ENCODE data around the gene ADM. TPM values are rescaled to one million over a fixed set of nuclear protein-coding genes. Genes with fewer than 3 reads are reported as not detected.

Gene ADM
- total RNA-seq, 1 experiment from 2014 or later = 16.3 TPM

- no peak for DNase-seq (ENCODE audit: low read depth)
Measured at GRCh38 chr11:10289765-10290380, 15.0 kb upstream of the ADM start.

DNA sequence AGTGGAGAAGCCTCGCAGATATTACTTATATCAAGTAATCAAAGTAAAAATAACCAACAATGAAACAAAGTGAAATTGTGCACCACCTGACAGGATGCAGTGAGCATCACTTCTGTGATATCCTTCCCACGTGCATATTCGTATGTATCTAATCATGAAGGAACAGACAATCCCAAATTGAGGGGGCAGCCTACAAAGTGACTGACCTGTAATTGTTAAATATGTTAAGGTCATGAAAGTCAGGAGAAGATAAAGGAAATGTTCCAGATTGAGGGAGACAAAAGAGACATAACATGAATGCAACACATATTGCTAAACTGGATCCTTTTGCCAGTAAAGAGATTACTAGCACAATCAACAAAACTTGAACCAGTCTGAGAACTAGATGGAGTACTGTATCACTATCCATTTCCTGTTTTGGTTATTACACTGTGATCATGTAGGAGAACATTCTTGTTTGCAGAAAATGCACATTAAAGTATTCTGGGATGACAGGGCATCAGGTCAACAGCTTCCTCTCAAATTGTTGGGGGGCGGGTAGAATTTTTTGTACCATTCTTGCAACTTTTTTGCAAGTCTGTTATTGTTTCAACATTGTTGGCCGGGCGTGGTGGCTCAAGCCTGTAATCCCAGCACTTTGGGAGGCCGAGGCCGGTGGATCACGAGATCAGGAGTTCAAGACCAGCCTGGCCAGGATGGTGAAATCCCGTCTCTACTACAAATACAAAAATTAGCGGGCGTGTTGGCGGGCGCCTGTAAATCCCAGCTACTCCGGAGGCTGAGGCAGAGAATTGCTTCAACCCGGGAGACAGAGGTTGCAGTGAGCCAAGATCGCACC lies 12.9 kb upstream of the ADM start:
- DNase-seq (ENCODE audit: low read depth) = no peak

DNA sequence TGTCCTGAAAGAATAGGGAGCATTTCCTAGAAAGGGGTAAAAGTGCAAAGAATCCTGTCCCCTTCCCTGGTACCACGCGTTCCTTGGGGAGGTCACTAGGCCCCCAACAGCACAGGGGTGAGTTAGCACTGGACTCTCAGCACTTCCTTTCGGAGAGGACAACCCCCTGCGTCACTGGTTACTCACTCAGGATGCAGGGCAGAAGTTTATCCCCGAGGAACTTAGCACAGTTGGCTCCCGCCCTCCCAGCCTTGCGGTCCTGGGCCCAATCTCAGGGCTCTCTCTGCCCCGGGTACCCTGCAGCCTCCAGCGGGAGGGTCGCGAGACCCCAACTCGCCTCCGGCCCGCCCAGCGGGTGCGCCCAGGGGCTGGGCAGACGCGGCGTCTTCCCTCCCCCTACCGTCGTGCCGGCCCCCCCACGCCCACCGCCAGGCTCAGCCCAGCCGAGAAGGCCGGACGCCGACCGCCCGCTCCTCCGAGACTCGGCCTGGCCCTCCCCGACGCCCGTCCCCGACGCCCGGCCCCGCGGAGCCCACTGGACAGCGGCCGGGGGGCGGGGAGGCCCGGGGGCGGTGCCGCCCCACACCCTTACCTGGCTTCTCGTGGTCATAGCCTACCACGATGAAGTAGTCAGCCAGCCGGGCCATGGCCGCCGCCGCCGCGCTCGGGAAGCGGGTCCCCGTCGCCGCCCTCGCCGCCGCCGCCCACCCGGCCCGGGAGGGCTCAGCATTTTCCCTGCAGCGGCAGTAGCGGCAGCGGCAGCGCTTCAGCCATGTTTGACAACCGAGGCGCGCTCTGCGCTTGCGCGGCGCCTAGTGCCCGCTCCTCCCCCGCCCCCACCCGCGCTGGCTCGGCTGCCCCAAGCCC lies 11.2 kb upstream of the ADM start, which contains the start of gene SBF2:
TSS of gene SBF2 (minus strand) at position 797 of the 867 bp plus-strand sequence. CDS start at position 647, 150 bp downstream.
- peak; percentile 90 for DNase-seq (ENCODE audit: low read depth)

GRCh38 chr11:10294290-10294953 lies 10.5 kb upstream of the ADM start:
- peak; percentile 25 for DNase-seq (ENCODE audit: low read depth)

- DNase-seq (ENCODE audit: low read depth) = no peak
Measured at GRCh38 chr11:10295064-10295901, 9.6 kb upstream of the ADM start.

- peak; percentile 89 for DNase-seq (ENCODE audit: low read depth)
Measured at GRCh38 chr11:10298342-10298741, 6.5 kb upstream of the ADM start.

DNA sequence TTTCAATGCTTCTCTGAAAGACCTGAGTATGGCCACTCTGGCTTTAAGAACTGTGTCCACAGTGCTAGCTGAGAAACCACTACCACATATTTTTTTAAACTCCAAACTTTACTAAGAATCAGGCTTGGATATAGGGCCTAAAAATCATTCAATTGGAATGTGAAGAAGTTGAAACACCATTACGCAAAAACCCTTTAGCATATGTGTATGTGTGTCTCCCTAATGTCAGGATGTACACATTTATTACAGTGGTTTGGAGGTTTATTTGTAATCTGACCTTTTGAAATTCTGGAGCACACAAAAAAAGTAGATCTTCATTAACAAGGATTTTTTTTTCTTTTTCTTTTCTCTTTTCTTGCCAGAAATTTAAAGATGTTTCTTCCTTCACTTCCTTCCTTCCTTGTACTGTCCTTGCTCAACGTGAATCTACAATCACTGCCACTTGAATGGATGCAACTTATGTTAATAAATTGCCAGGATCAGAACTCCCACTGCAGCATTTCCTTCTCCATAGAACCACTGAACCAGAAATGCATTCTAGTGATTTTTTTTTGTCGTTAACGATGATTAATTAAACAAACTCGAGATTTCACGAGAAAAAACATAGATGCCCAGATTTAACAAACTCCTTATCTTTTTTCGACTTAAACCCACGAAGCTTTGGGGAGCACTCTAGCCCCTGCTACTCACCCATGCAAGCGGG lies 3.1 kb upstream of the ADM start:
- no peak for DNase-seq (ENCODE audit: low read depth)

DNA sequence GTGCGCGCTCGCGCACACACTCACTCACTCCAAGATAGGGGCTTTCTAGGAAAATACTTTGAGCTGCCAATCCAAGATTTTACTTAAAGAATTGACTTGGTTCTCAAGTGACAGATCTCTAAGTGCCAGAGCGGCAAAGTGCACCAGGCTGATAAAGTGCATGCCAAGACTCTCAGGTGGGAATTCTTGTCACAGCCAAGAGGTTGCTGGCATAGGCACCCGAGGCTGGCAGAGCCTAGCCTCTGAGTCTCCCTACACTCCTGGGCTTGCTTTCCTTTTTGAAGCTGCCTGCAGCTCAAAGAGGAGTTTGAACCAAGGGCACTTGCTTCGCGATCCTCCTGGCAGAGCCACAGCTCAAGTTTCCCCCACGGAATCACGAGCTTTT lies 2.5 kb upstream of the ADM start:
- DNase-seq (ENCODE audit: low read depth) = peak; percentile 44

DNA sequence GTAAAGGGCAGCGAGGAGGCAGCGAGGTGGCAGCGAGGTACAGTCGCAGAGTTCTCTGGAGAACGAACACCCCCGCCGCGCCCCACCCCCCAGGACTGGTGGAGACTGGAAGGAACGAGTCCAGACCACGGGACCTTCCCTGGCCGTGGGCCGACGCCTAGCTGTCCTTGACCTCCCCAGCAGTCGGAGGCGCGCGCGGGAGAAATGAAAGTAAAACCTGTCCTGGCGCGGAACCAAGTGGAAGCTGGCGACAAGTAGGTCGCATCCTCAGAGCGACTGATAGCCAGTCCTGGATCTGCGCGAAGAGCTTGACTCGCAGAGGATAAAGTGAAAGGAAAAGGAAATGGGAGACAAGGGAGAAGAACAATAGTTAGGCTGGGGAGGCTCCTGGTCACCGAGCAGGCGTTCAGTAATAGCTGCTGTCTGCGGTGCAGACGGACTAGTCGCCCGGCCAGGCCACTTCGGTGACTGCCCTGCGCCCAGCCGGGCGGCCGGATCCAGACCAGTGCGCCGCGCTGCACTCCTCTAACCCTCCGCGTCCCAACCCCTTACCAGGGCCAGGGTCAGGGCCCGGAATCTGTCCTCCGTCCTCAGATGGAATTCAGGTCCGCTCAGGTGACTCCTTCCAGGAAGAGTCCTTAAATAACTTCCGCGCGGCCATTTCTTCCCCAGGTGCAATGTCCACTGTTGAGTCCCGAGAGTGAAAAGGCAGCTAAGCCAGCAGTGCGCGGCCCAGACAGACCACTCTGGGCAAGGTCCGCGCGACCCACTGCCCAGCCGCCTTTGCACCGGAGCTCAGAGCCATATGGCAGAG lies 1.9 kb upstream of the ADM start:
- peak; percentile 61 for DNase-seq (ENCODE audit: low read depth)

- peak; percentile 60 for DNase-seq (ENCODE audit: low read depth)
Measured at GRCh38 chr11:10303558-10304363, 1.1 kb upstream of the ADM start.

DNA sequence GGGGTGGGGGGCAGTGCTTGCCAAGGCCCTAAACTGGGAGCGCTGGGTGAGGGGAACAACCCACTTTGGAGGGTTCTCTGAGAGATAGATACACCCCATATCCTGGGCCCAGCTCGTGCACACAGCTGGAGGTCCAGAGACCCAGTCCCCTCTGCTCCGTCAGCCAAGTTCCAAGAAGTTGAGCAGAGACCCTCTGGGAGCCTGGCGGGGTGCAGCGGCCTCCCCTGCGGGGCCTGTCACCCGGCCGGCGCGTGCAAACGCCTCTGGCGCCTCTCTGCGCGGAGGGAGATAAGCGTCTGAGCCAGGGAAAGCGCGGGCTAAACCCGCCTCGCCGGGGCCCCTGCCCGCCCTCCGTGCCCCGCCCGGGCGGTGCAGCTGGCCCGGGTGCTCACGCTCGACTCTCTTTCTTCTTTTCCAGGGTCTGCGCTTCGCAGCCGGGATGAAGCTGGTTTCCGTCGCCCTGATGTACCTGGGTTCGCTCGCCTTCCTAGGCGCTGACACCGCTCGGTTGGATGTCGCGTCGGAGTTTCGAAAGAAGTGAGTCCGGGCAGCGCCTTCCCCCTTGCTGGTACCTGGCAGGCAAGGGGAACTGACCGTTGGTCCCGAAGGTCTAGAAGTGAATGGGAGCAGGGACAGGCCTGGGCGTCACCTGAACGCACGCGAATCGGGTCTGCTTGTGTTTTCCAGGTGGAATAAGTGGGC lies 540 bp downstream of the ADM start:
- DNase-seq (ENCODE audit: low read depth) = peak; percentile 53

- DNase-seq (ENCODE audit: low read depth) = peak; percentile 54
Measured at GRCh38 chr11:10305964-10306918, 1.4 kb downstream of the ADM start.

- DNase-seq (ENCODE audit: low read depth) = no peak
Measured at GRCh38 chr11:10307022-10307399, 2.1 kb downstream of the ADM start.

DNA sequence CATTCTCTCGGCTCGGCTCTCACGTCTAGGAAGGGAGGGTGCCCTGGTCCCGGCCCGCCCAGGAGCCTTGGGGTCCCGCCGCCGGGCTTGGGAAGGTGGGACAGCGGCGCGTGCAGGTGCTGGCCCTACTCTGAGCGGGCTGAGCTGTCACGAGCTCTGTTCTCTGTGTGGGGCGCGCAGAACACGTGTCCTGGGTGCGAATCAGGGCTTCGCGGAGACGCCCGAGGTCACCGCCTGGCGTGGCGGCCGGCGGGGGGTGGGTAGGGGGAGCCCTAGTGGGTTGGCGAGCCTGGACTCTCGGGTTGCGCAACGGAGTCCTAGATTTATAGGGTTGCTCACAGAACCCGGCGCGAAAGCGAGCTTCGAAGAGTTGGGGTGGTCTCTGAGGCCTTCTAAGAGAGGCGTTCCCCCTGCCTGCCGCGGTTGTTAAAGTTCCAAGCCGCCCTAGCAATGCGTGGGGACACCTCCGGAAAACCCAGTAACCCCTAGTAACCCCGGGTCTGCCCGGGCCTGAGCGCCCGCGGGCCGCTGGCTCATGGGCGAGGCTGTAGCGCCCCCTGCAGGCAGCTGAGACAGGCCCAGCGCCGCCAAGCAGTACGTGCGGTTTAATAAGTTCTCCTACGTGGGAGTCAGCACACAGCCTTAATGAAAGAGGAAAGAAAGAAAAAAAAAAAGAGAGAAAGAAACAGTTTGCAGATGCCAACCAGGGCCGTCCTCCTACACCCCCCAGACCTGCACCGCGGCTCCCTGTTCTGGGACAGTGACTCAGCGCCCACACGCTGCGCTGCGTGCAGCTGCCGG lies 2.7 kb downstream of the ADM start:
- DNase-seq (ENCODE audit: low read depth) = peak; percentile 94

- DNase-seq (ENCODE audit: low read depth) = no peak
Measured at GRCh38 chr11:10308201-10308954, 3.5 kb downstream of the ADM start.

Data from Daoy (cell line).